ENCODE measurements around the gene DEPP1. TPM values are rescaled to one million over a fixed set of nuclear protein-coding genes. Genes with fewer than 3 reads are reported as not detected.

Gene DEPP1
- total and polyA plus RNA-seq, 2 of the 13 experiments (the other 11 are each of a cell fraction or from before 2014, with no cell fraction given) = 14.8 to 270 TPM

GRCh38 chr10:44980309-44981171 lies 1.9 kb upstream of the DEPP1 start (continued):
- TF ChIP-seq NR2F1 (CRISPR knock-in tag; IDR thresholded peaks at IDR 0.05) (peak; percentile 59 to 86; a peak in 3 of 4 replicates), ZNF580 (CRISPR knock-in tag; IDR thresholded peaks at IDR 0.05; ENCODE audit: borderline replicate concordance, low read depth) (peak; percentile 44; the same call in 1 of the 2 replicates), SSRP1 (CRISPR knock-in tag; IDR thresholded peaks at IDR 0.05) (no peak), KMT2A (CRISPR knock-in tag; IDR thresholded peaks at IDR 0.05) (no peak), ZNF350 (CRISPR knock-in tag; IDR thresholded peaks at IDR 0.05; ENCODE audit: borderline replicate concordance, low read depth) (peak; percentile 87), ZNF264 (CRISPR knock-in tag; IDR thresholded peaks at IDR 0.05) (peak; percentile 72; the same call in 1 of the 2 replicates), CREM (IDR thresholded peaks at IDR 0.05) (peak; percentile 85), CREM (CRISPR knock-in tag; IDR thresholded peaks at IDR 0.05) (no peak), ZNF431 (CRISPR knock-in tag; IDR thresholded peaks at IDR 0.05; ENCODE audit: borderline replicate concordance, low read depth) (peak; percentile 69; the same call in 1 of the 2 replicates), BRD4 (CRISPR knock-in tag; IDR thresholded peaks at IDR 0.05) (0 out of 2 replicates have a peak, but pooled peaks have one; percentile 52), ZNF501 (CRISPR knock-in tag; IDR thresholded peaks at IDR 0.05) (0 out of 2 replicates have a peak, but pooled peaks have one; percentile 6), ZFX (CRISPR knock-in tag; IDR thresholded peaks at IDR 0.05; ENCODE audit: low read depth) (peak; percentile 46), SIN3A (IDR thresholded peaks at IDR 0.05; ENCODE audit: borderline replicate concordance, low read depth, low read length) (no peak), ZNF496 (CRISPR knock-in tag; IDR thresholded peaks at IDR 0.05; ENCODE audit: insufficient replicate concordance) (no peak), RAD21 (CRISPR knock-in tag; IDR thresholded peaks at IDR 0.05) (peak; percentile 56), HMG20A (CRISPR knock-in tag; IDR thresholded peaks at IDR 0.05; ENCODE audit: borderline replicate concordance) (peak; percentile 66; the same call in 1 of the 2 replicates), ERF (CRISPR knock-in tag; IDR thresholded peaks at IDR 0.05) (peak; percentile 75; the same call in 1 of the 2 replicates), ARID5B (CRISPR knock-in tag; IDR thresholded peaks at IDR 0.05) (peak; percentile 68; the same call in 1 of the 2 replicates), ATRX (CRISPR knock-in tag; IDR thresholded peaks at IDR 0.05; ENCODE audit: borderline replicate concordance) (no peak), KDM5A (IDR thresholded peaks at IDR 0.05; ENCODE audit: borderline replicate concordance, low read length) (no peak; the same call in 1 of the 2 replicates), THRA (CRISPR knock-in tag; IDR thresholded peaks at IDR 0.05; ENCODE audit: borderline replicate concordance) (peak; percentile 63; the same call in 1 of the 2 replicates), ESRRA (CRISPR knock-in tag; IDR thresholded peaks at IDR 0.05; ENCODE audit: low read depth) (peak; percentile 77; the same call in 1 of the 2 replicates)
